Measurements from ENCODE around the gene TBXAS1.

TBXAS1 gene

DNA sequence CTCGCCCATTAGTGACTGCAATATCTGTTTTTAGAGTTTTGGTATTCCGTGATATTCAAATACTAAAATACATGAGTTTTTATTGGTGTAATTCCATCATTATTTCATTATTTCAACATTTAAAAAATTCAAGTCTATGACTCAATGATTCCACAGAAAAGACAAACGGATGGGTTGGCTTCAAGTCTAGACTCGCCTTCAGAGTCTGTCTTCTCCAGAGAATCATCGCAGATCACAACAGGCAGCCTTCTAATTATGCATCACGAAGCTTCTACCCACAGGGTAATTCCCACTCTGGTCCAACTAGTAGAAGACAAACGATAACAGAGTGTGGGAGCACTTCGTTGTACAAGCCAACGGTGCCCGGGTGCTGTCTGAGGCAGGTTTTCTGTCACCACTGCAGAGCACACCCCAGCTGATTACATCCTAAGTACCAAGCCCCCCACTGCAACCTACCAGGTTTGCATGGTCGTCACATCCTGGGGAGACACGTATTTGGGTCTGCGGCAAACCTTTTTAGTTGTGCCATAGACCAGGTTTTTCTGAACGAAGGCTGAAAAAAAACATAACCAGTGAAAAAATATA is 204.8 kb downstream of the TBXAS1 start:
- TF ChIP-seq, protein P1, sequence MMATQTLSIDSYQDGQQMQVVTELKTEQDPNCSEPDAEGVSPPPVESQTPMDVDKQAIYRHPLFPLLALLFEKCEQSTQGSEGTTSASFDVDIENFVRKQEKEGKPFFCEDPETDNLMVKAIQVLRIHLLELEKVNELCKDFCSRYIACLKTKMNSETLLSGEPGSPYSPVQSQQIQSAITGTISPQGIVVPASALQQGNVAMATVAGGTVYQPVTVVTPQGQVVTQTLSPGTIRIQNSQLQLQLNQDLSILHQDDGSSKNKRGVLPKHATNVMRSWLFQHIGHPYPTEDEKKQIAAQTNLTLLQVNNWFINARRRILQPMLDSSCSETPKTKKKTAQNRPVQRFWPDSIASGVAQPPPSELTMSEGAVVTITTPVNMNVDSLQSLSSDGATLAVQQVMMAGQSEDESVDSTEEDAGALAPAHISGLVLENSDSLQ (IDR thresholded peaks at IDR 0.05): no peak
- TF ChIP-seq TARDBP (IDR thresholded peaks at IDR 0.05) (no peak), SP1 (IDR thresholded peaks at IDR 0.05) (no peak), CTBP1 (IDR thresholded peaks at IDR 0.05; ENCODE audit: borderline replicate concordance) (no peak), BHLHE40 (IDR thresholded peaks at IDR 0.05; ENCODE audit: borderline replicate concordance) (no peak)
- ChIA-PET POLR2A (no interaction called here), CTCF (no interaction called here)
- DNase-seq (ENCODE audit: extremely low spot score): no peak

GRCh38 chr7:140034421-140034820 is 205.4 kb downstream of the TBXAS1 start:
- ChIA-PET POLR2A (no interaction called here), CTCF (interaction anchor here (1.2 kb wide), 1 partner anchor 29 kb away, joined by 3 read pairs; no protein-coding TSS in a partner anchor)
- DNase-seq (ENCODE audit: extremely low spot score): no peak
- no peak for TF ChIP-seq FOXK2 (IDR thresholded peaks at IDR 0.05)
- no peak for TF ChIP-seq HDGF (IDR thresholded peaks at IDR 0.05; ENCODE audit: borderline replicate concordance)
- TF ChIP-seq ELF4 (IDR thresholded peaks at IDR 0.05): no peak
- TF ChIP-seq, protein P1 (IDR thresholded peaks at IDR 0.05): no peak
- TF ChIP-seq ZNF384 (IDR thresholded peaks at IDR 0.05): no peak
- no peak for TF ChIP-seq L3MBTL2 (conservative IDR thresholded peaks at IDR 0.05)
- TF ChIP-seq LEF1 (IDR thresholded peaks at IDR 0.05; ENCODE audit: borderline replicate concordance): no peak
- TF ChIP-seq ARNT (IDR thresholded peaks at IDR 0.05): no peak
- no peak for TF ChIP-seq FOXM1 (IDR thresholded peaks at IDR 0.05; ENCODE audit: borderline replicate concordance)
- no peak for TF ChIP-seq SUZ12 (IDR thresholded peaks at IDR 0.05)
- no peak for TF ChIP-seq BHLHE40 (IDR thresholded peaks at IDR 0.05; ENCODE audit: borderline replicate concordance)
- TF ChIP-seq SP1 (IDR thresholded peaks at IDR 0.05): no peak
- TF ChIP-seq CTBP1 (IDR thresholded peaks at IDR 0.05; ENCODE audit: borderline replicate concordance): no peak
- no peak for TF ChIP-seq TARDBP (IDR thresholded peaks at IDR 0.05)
- TF ChIP-seq FOXA1 (IDR thresholded peaks at IDR 0.05): no peak
- no peak for TF ChIP-seq NFRKB (IDR thresholded peaks at IDR 0.05)

DNA sequence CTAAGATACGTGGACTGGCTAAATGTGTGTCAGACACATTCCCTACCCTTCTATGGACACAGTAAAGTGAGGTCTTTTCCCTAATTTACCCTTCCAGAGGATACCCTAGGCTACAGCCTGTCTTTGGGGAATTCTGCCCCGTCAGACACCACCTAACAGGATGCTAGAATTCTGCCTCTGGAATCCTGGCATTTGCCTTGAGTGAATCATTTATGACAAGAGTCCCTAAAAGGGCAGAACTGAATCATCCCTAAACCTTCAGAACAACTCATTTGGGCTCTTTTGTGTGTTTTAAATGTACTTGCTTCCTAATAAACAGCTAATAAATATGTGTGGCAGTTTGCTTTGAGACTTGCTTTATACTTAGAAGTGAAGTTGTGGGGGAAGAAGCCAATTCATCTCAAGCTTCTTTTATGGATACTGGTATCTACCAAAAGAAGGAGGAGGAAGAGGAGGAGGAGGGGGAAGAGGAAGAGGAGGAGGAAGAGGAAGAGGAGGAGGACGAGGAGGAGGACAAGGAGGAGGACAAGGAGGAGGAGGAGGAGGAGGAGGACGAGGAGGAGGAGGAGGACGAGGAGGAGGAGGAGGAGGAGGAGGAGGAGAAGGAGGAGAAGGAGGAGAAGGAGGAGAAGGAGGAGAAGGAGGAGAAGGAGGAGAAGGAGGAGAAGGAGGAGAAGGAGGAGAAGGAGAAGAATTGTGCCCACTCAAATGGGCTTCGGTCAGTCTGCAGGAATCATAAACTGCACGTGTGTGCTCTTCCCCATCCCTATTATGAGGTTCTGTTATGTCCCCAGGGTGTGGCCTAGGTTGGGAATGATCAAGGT is 206.5 kb downstream of the TBXAS1 start:
- DNase-seq (ENCODE audit: extremely low spot score): no peak
- ChIA-PET POLR2A (no interaction called here), CTCF (interaction anchor here (1.2 kb wide), 1 partner anchor 30 kb away, joined by 3 read pairs; no protein-coding TSS in a partner anchor)
- TF ChIP-seq TARDBP (IDR thresholded peaks at IDR 0.05) (no peak), BHLHE40 (IDR thresholded peaks at IDR 0.05; ENCODE audit: borderline replicate concordance) (no peak), LEF1 (IDR thresholded peaks at IDR 0.05; ENCODE audit: borderline replicate concordance) (no peak), ARNT (IDR thresholded peaks at IDR 0.05) (no peak), ZNF384 (IDR thresholded peaks at IDR 0.05) (no peak), NFRKB (IDR thresholded peaks at IDR 0.05) (no peak), FOXK2 (IDR thresholded peaks at IDR 0.05) (no peak), FOXM1 (IDR thresholded peaks at IDR 0.05; ENCODE audit: borderline replicate concordance) (no peak), SUZ12 (IDR thresholded peaks at IDR 0.05) (no peak), SP1 (IDR thresholded peaks at IDR 0.05) (no peak)
- TF ChIP-seq, protein P1 (IDR thresholded peaks at IDR 0.05): no peak

DNA sequence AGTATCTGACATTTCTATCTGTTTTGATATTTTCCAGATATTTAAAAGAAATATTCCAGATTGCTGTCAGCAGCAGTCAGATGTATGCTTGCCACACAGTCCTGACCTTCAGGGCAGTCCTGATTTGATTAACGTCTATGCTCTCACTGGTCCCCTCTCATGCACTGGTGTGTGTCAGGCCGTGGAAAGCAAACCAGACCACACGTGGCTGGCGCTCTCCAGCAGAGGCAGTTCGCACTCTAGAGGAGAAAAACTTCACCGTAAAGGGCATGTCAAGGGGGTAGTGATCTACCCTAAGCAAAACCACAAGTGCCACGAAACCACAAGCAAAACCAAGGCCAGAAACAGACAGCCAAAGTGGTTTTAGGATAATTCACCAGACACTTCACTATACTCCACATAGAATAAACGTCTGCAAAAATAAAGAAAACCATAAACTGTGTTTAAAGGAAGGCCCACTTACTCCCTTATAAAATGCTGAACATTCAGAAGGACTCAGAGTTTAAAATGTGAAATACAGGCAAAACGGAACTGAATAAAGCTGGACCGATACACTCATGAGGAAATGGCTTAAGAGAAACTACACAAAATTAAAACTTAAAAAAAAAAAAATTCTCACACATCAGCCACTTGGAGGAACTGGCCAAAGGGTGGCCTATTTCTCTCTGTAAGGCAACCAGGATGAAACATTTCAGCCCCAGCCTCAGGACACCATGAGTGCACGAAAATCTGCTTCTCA is 207.3 kb downstream of the TBXAS1 start:
- no peak for DNase-seq (ENCODE audit: extremely low spot score)
- CTCF ChIA-PET: no interaction called here
- POLR2A ChIA-PET: no interaction called here
- TF ChIP-seq SP1 (IDR thresholded peaks at IDR 0.05): no peak
- no peak for TF ChIP-seq HDGF (IDR thresholded peaks at IDR 0.05; ENCODE audit: borderline replicate concordance)
- TF ChIP-seq ARNT (IDR thresholded peaks at IDR 0.05): no peak
- no peak for TF ChIP-seq LEF1 (IDR thresholded peaks at IDR 0.05; ENCODE audit: borderline replicate concordance)
- TF ChIP-seq ZNF384 (IDR thresholded peaks at IDR 0.05): no peak
- no peak for TF ChIP-seq FOXM1 (IDR thresholded peaks at IDR 0.05; ENCODE audit: borderline replicate concordance)
- no peak for TF ChIP-seq L3MBTL2 (conservative IDR thresholded peaks at IDR 0.05)
- no peak for TF ChIP-seq ELF4 (IDR thresholded peaks at IDR 0.05)
- TF ChIP-seq CTBP1 (IDR thresholded peaks at IDR 0.05; ENCODE audit: borderline replicate concordance): no peak
- TF ChIP-seq, protein P1 (IDR thresholded peaks at IDR 0.05): no peak
- TF ChIP-seq FOXK2 (IDR thresholded peaks at IDR 0.05): no peak
- no peak for TF ChIP-seq TARDBP (IDR thresholded peaks at IDR 0.05)
- TF ChIP-seq SUZ12 (IDR thresholded peaks at IDR 0.05): no peak
- TF ChIP-seq NFRKB (IDR thresholded peaks at IDR 0.05): no peak
- TF ChIP-seq BHLHE40 (IDR thresholded peaks at IDR 0.05; ENCODE audit: borderline replicate concordance): no peak
- TF ChIP-seq FOXA1 (IDR thresholded peaks at IDR 0.05): no peak

GRCh38 chr7:140039066-140039465 is 210.0 kb downstream of the TBXAS1 start:
- ChIA-PET POLR2A (no interaction called here), CTCF (no interaction called here)
- TF ChIP-seq FOXM1 (IDR thresholded peaks at IDR 0.05; ENCODE audit: borderline replicate concordance) (no peak), ZNF384 (IDR thresholded peaks at IDR 0.05) (no peak), SUZ12 (IDR thresholded peaks at IDR 0.05) (no peak), SP1 (IDR thresholded peaks at IDR 0.05) (no peak), CTBP1 (IDR thresholded peaks at IDR 0.05; ENCODE audit: borderline replicate concordance) (no peak), FOXK2 (IDR thresholded peaks at IDR 0.05) (no peak), ELF4 (IDR thresholded peaks at IDR 0.05) (no peak), HDGF (IDR thresholded peaks at IDR 0.05; ENCODE audit: borderline replicate concordance) (no peak)
- TF ChIP-seq, protein P1 (IDR thresholded peaks at IDR 0.05): no peak
- no peak for DNase-seq (ENCODE audit: extremely low spot score)

All from HEK293T (cell line).